Stimulated activated effector memory CD8-positive, alpha-beta T cell treated with anti-CD3 and anti-CD28 coated beads, Interleukin-12 subunit alpha, Interleukin-12 subunit beta, amount 100 ng/mL, for 72 hours (primary cell): ENCODE data around the gene CD248.

Experiments
- ATAC-seq: fragments of 150-1000 bp; cut with Tn5 transposase; 2 replicates; pipeline ENCODE4 v1.10.0; 2021
- DNase-seq, 2 donors: peaks; one replicate each; pipeline ENCODE4 v3.0.0; 2021 to 2022; ENCODE audit warnings: low spot score in 2 of 2
- H3K27ac Mint-ChIP-seq: one replicate; pipeline ENCODE4 v1.8.0; 2022; ENCODE audit warnings: mild to moderate bottlenecking, mixed read lengths
- H3K36me3 Mint-ChIP-seq: one replicate; pipeline ENCODE4 v1.8.0; 2022; ENCODE audit warnings: mild to moderate bottlenecking, mixed read lengths
- H3K4me1 Mint-ChIP-seq: one replicate; pipeline ENCODE4 v1.8.0; 2022; ENCODE audit warnings: mixed read lengths
- H3K4me3 Mint-ChIP-seq: one replicate; pipeline ENCODE4 v1.8.0; 2022; ENCODE audit warnings: mild to moderate bottlenecking, mixed read lengths
- H3K9me3 Mint-ChIP-seq: one replicate; pipeline ENCODE4 v1.8.0; 2022; ENCODE audit warnings: mixed read lengths

Gene CD248

GRCh38 chr11:66335531-66336233 lies 18.8 kb upstream of the CD248 start:
- Mint-ChIP-seq H3K4me3 (peak overlapping the region; percentile 78), H3K27ac (peak overlapping the region; percentile 94), H3K4me1 (peaks cover 36% of the 10 kb centered on the region), H3K9me3 (no peaks in the 10 kb centered on the region), H3K36me3 (peaks cover 38% of the 10 kb centered on the region)
- ATAC-seq (no peak), DNase-seq (no peak)

- H3K36me3 Mint-ChIP-seq, result peaks cover 33% of the 10 kb centered on the region
- DNase-seq (no peak), ATAC-seq (no peak)
- H3K27ac Mint-ChIP-seq, result peak overlapping the region; percentile 89
- peak overlapping the region; percentile 78 for H3K4me3 Mint-ChIP-seq
- no peaks in the 10 kb centered on the region for H3K9me3 Mint-ChIP-seq
- peaks cover 36% of the 10 kb centered on the region for H3K4me1 Mint-ChIP-seq
Measured at GRCh38 chr11:66334605-66335442, 18.0 kb upstream of the CD248 start.

- Mint-ChIP-seq H3K4me3 (no peak overlapping the region), H3K9me3 (no peaks in the 10 kb centered on the region), H3K4me1 (peaks cover 33% of the 10 kb centered on the region), H3K27ac (no peak overlapping the region), H3K36me3 (peaks cover 25% of the 10 kb centered on the region)
- DNase-seq (no peak), ATAC-seq (no peak)
Measured at GRCh38 chr11:66333896-66334604, 17.2 kb upstream of the CD248 start.

- no peak overlapping the region for H3K4me3 Mint-ChIP-seq
- no peak for ATAC-seq
- DNase-seq, result no peak
- H3K27ac Mint-ChIP-seq, result no peak overlapping the region
- H3K36me3 Mint-ChIP-seq, result peaks cover 18% of the 10 kb centered on the region
- H3K9me3 Mint-ChIP-seq, result no peaks in the 10 kb centered on the region
- H3K4me1 Mint-ChIP-seq, result peaks cover 34% of the 10 kb centered on the region
Measured at GRCh38 chr11:66333220-66333877, 16.5 kb upstream of the CD248 start.

GRCh38 chr11:66332371-66333219 lies 15.8 kb upstream of the CD248 start:
- DNase-seq (no peak), ATAC-seq (no peak)
- H3K36me3 Mint-ChIP-seq, result peaks cover 14% of the 10 kb centered on the region
- no peaks in the 10 kb centered on the region for H3K9me3 Mint-ChIP-seq
- H3K4me1 Mint-ChIP-seq, result peaks cover 37% of the 10 kb centered on the region
- no peak overlapping the region for H3K4me3 Mint-ChIP-seq
- H3K27ac Mint-ChIP-seq, result no peak overlapping the region

- DNase-seq, result no peak
- no peak for ATAC-seq
- Mint-ChIP-seq H3K36me3 (peaks cover 6% of the 10 kb centered on the region), H3K9me3 (no peaks in the 10 kb centered on the region), H3K4me1 (peaks cover 35% of the 10 kb centered on the region), H3K27ac (no peak overlapping the region), H3K4me3 (no peak overlapping the region)
Measured at GRCh38 chr11:66331542-66332370, 14.9 kb upstream of the CD248 start.

- Mint-ChIP-seq H3K4me1 (peaks cover 35% of the 10 kb centered on the region), H3K9me3 (no peaks in the 10 kb centered on the region), H3K36me3 (no peaks in the 10 kb centered on the region), H3K27ac (peak overlapping the region; percentile 23), H3K4me3 (no peak overlapping the region)
- no peak for DNase-seq
- no peak for ATAC-seq
Measured at GRCh38 chr11:66330931-66331330, 14.1 kb upstream of the CD248 start.

- no peaks in the 10 kb centered on the region for H3K36me3 Mint-ChIP-seq
- H3K9me3 Mint-ChIP-seq, result no peaks in the 10 kb centered on the region
- ATAC-seq (no peak), DNase-seq (no peak)
- H3K4me3 Mint-ChIP-seq, result peak overlapping the region; percentile 38
- H3K4me1 Mint-ChIP-seq, result peaks cover 36% of the 10 kb centered on the region
- peak overlapping the region; percentile 68 for H3K27ac Mint-ChIP-seq
Measured at GRCh38 chr11:66329165-66329673, 12.4 kb upstream of the CD248 start.

- DNase-seq (peak; percentile 80 to 90), ATAC-seq (peak; percentile 87)
- peak overlapping the region; percentile 68 for H3K27ac Mint-ChIP-seq
- no peaks in the 10 kb centered on the region for H3K36me3 Mint-ChIP-seq
- no peaks in the 10 kb centered on the region for H3K9me3 Mint-ChIP-seq
- peak overlapping the region; percentile 38 for H3K4me3 Mint-ChIP-seq
- peaks cover 43% of the 10 kb centered on the region for H3K4me1 Mint-ChIP-seq
Measured at GRCh38 chr11:66328302-66329144, 11.7 kb upstream of the CD248 start.

GRCh38 chr11:66328031-66328301 lies 11.1 kb upstream of the CD248 start:
- H3K36me3 Mint-ChIP-seq, result no peaks in the 10 kb centered on the region
- no peak for DNase-seq

GRCh38 chr11:66327171-66328030 lies 10.6 kb upstream of the CD248 start:
- Mint-ChIP-seq H3K9me3 (no peaks in the 10 kb centered on the region), H3K4me3 (peak overlapping the region; percentile 13), H3K36me3 (no peaks in the 10 kb centered on the region), H3K4me1 (peaks cover 54% of the 10 kb centered on the region), H3K27ac (peak overlapping the region; percentile 58)
- ATAC-seq, result no peak
- no peak for DNase-seq

More at GRCh38 chr11:66328031-66328301, 11.1 kb upstream of the CD248 start:
- peak; percentile 61 for ATAC-seq
- peak overlapping the region; percentile 68 for H3K27ac Mint-ChIP-seq
- peak overlapping the region; percentile 38 for H3K4me3 Mint-ChIP-seq
- H3K9me3 Mint-ChIP-seq, result no peaks in the 10 kb centered on the region
- peaks cover 48% of the 10 kb centered on the region for H3K4me1 Mint-ChIP-seq
